Epithelial cell of prostate (primary cell): ENCODE measurements around the gene SCAND1.
A peak's percentile ranks its signal among the peaks of the same experiment; 100 is the strongest.
"Not testable (repeated sequence)": the region's sequence is repeated elsewhere in the genome, so short reads cannot be mapped to it uniquely, and the experiment has no call there.

ENCODE experiments used
- DNase-seq: peaks from one replicate; pipeline ENCODE4 v3.0.0-alpha.2; 2011; ENCODE audit warnings: low read depth, low spot score
- H3K27ac ChIP-seq: fragments of 450-650 bp; 2 replicates; pipeline ENCODE4 v1.5.1; 2017; ENCODE audit warnings: mild to moderate bottlenecking

SCAND1 gene

DNA sequence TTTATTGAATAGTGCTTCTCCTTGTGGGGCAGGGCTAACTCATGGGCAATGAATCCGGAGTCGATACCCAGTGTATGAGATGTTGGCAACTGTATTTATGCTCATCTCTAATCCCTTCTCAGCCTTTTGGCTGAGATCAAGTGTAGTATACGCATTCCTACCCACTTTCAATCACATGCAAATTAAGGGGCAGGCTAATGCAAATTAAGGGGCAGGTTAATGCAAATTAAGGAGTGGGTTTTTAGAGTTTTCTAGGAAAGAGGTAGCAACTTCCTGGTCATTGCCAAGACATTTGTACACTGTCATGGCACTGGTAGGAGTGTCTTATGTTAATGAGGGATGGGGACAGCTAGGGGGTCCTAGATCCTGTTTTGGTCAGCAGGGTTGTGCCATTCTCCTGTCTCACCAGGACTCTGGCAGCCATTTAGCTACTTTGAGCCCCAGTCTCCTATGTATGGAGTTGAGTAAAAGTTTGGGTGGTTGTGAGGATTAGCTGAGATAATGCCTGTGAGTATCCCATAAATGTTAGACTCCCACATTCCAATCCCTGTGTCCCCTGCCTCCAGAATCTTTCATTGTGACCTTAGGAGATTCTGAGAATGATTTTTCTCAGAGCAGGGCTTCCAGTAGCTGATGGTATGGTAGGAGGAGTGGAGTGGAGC lies 13.8 kb upstream of the SCAND1 start, which contains the start of gene CNBD2:
TSS of gene CNBD2 (plus strand) at position 612 of the 662 bp plus-strand sequence. CDS start 173 bp downstream, outside the sequence.
- no peak within 1 kb of the TSS for H3K27ac ChIP-seq

DNA sequence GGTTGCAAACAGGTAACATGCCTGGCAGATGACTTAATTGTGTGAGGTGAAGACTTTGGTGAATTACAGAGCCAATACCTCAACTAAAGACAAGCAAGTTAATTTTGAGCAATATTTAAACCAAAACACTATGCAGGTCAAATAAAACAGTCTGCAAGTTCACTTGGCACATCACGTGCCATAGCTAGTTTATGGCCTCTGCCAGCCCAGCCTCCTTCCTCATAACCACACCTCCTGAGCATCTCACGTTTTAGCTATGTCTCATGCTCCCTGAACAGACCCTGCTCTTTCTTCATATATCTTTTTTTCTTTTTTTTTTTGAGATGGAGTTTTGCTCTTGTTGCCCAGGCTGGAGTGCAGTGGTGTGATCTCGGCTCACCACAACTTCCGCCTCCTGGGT lies 9.6 kb upstream of the SCAND1 start:
- H3K27ac ChIP-seq: no peak overlapping the region
- DNase-seq: no peak

More for the DNA sequence above, 13.8 kb upstream of the SCAND1 start, which contains the start of gene CNBD2:
- no peak for DNase-seq

DNA sequence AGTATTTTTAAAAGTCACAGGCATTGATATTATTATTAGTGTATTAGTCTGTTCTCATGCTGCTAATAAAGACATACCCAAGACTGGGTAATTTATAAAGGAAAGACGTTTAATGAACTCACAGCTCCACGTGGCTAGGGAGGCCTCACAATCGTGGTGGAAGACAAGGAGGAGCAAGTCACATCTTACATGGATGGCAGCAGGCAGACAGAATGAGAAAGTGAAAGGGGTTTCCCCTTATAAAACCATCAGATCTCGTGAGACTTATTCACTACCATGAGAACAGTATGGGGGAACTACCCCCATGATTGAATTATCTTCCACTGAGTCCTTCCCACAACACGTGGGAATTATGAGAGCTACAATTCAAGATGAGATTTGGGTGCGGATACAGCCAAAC lies 5.0 kb upstream of the SCAND1 start:
- not testable (repeated sequence) for DNase-seq, H3K27ac ChIP-seq

- DNase-seq: no peak
- H3K27ac ChIP-seq: peak overlapping the region; percentile 48
These were observed 2.3 kb upstream of the SCAND1 start for GRCh38 chr20:35956616-35957015.

DNA sequence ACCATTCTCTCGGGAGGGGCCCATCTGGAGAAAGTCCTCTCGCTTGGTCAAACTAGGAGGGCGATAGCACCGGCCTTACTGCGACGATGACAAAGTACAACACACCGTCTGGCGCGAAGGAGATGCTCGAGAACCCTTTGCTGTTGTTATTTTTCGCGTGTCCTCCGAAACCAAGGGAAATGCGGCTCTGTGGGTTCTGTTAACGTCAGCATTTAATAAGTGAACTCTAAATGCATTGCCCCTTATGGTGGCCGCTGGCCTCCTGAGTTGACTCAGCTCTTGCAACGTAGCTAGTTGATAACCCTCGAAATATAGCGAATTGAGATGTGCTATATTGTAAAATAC lies 577 bp upstream of the SCAND1 start:
- no peak for DNase-seq
- peak overlapping the region; percentile 99 for H3K27ac ChIP-seq

- peak overlapping the region; percentile 99 for H3K27ac ChIP-seq
- DNase-seq: no peak
These were observed 709 bp downstream of the SCAND1 start for GRCh38 chr20:35953387-35954199.

- H3K27ac ChIP-seq: peak overlapping the region; percentile 99
- DNase-seq: no peak
These were observed 1.6 kb downstream of the SCAND1 start for GRCh38 chr20:35952480-35953386.

DNA sequence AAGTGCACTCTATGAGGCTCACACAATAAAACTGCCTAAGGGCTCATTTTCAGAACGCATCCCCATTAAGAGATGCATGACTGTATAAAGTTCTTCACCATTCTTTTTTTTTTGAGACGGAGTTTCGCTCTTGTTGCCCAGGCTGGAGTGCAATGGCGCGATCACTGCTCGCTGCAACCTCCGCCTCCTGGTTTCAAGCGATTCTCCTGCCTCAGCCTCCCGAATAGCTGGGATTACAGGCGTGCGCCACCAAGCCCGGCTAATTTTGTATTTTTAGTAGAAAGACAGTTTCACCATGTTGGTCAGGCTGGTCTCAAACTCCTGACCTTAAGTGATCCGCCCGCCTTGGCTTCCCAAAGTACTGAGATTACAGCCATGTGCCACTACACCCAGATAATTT lies 2.2 kb downstream of the SCAND1 start:
- peak overlapping the region; percentile 99 for H3K27ac ChIP-seq

GRCh38 chr20:35950093-35950492 lies 4.2 kb downstream of the SCAND1 start:
- no peak for DNase-seq
- H3K27ac ChIP-seq: no peak overlapping the region

More for the DNA sequence above, 2.2 kb downstream of the SCAND1 start:
- not testable (repeated sequence) for DNase-seq

DNA sequence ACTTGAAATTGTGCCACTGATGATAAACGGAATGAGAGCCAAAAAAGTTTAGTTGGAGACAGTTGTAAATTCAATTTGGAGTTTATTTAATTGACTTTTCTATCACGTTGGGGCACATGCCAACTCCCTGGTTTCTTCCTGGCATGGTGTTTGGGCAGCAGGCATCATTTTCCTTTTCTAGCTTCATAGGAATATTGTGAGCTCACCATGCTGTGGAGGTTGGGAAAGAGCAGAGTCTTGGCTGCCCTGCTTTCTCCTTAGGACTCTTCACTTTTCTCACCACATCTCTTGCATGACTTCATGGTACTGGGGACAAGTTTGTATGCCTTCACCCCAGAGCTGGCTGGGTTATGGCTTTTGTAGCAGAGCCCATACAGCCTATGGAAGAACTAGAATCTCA lies 6.4 kb downstream of the SCAND1 start:
- DNase-seq: no peak
- no peak overlapping the region for H3K27ac ChIP-seq

- DNase-seq: no peak
- H3K27ac ChIP-seq: no peak overlapping the region
These were observed 6.8 kb downstream of the SCAND1 start for GRCh38 chr20:35947489-35947888.

DNA sequence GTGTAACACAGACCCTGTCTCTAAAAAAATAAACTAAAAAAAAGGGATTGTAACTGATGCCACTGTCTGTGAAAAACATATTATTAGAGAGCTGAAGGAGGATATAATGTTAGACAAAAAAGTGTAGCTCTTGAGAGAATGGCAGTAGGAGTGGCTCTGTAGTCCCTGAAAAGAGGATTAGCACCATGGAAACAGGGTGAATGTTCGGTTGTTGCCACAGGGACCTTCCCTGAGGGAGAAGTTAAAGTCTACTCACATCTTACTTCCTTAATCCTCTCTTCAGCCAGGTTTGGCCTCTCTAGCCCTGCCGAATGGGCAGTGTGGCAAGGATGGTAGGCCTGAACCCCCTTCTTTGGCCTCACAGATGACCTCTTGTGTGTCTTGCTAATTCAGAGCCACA lies 12.1 kb downstream of the SCAND1 start:
- no peak for DNase-seq
- H3K27ac ChIP-seq: no peak overlapping the region

GRCh38 chr20:35941620-35942019 lies 12.7 kb downstream of the SCAND1 start:
- no peak for DNase-seq
- H3K27ac ChIP-seq: no peak overlapping the region

GRCh38 chr20:35939264-35939663 lies 15.0 kb downstream of the SCAND1 start:
- H3K27ac ChIP-seq: no peak overlapping the region
- no peak for DNase-seq

GRCh38 chr20:35934050-35934449 lies 20.3 kb downstream of the SCAND1 start:
- H3K27ac ChIP-seq: no peak overlapping the region
- DNase-seq: no peak

GRCh38 chr20:35929301-35929700 lies 25.0 kb downstream of the SCAND1 start:
- no peak overlapping the region for H3K27ac ChIP-seq
- DNase-seq: no peak

GRCh38 chr20:35920523-35920922 lies 33.8 kb downstream of the SCAND1 start:
- DNase-seq: no peak

DNA sequence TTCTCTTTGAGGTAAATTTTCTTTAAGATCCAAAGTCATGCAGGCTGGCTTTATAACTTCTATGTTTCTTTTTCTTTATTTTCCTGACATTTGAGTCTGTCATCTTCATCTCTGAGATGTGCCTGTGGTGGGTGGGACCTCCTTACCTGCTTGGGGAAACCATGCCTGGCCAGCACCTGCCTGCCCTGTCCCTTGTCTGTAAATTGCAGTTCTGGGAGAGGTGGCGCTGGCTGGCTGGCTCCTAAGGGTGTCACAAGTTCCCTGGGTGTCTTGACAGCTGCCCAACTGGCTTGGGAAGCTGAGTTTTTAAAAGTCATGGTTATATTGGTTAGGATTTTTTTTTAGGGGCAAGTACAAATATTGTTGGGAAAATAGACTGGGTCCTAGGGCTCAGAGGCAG lies 36.3 kb downstream of the SCAND1 start:
- no peak overlapping the region for H3K27ac ChIP-seq
- DNase-seq: no peak

More at GRCh38 chr20:35920523-35920922, 33.8 kb downstream of the SCAND1 start:
- no peak overlapping the region for H3K27ac ChIP-seq

- DNase-seq: no peak
- H3K27ac ChIP-seq: no peak overlapping the region
These were observed 37.2 kb downstream of the SCAND1 start for GRCh38 chr20:35917077-35917476.

DNA sequence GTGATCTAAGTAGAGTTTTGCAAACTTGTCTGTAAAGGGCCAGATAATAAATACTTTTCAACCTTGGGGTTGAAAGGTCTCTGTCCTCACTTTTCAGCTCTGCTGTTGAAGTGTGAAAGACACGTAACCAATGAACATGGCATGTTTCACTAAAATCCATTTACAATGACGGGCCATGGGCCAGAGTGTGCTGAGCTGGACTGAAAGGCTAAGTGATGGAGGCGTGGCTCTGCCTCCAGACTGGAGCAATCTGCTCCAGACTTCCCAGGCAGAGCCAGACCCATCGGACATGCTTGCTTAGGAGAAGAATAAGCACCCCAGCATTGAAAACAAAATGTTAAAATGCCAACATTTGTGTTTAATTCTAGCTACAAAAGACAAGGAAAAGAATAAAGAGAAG lies 41.4 kb downstream of the SCAND1 start:
- no peak overlapping the region for H3K27ac ChIP-seq
- no peak for DNase-seq

DNA sequence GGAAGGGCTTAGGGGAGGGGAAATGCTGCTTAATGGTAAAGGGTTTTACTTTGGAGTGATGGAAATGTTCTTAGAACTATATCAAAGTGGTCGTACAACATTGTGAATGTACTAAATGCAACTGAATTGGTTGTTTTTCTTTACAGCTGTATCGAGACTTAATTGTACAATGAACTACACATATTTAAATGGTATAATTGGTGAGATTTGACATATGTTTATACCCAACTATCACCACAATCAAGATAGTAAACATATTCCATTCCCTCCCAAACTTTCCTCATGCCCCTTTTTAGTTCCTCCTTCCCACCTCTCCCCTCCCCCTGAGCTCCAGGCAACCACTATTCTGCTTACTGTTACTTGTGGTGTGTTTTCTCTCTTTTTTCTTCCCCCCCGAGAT lies 44.0 kb downstream of the SCAND1 start:
- DNase-seq: no peak

More for the DNA sequence above, 44.0 kb downstream of the SCAND1 start:
- no peak overlapping the region for H3K27ac ChIP-seq
